ENCODE measurements around the gene ADGRB3.
"Not testable (repeated sequence)": the region's sequence is repeated elsewhere in the genome, so short reads cannot be mapped to it uniquely, and the experiment has no call there.

DNA sequence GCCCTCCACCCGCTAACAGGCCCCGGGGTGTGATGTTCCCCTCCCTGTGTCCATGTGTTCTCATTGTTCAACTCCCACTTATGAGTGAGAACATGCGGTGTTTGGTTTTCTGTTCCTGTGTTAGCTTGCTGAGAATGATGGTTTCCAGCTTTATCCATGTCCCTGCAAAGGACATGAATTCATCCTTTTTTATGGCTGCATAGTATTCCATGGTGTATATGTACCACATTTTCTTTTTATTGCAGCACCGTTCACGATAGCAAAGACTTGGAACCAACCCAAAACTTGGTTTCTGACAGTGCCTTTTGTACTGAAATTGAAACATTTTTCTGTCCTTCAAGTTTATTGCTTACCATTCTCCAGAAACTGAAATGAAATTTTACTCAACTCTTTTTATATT lies 653.1 kb downstream of the ADGRB3 start:
- TF ChIP-seq, protein P1, sequence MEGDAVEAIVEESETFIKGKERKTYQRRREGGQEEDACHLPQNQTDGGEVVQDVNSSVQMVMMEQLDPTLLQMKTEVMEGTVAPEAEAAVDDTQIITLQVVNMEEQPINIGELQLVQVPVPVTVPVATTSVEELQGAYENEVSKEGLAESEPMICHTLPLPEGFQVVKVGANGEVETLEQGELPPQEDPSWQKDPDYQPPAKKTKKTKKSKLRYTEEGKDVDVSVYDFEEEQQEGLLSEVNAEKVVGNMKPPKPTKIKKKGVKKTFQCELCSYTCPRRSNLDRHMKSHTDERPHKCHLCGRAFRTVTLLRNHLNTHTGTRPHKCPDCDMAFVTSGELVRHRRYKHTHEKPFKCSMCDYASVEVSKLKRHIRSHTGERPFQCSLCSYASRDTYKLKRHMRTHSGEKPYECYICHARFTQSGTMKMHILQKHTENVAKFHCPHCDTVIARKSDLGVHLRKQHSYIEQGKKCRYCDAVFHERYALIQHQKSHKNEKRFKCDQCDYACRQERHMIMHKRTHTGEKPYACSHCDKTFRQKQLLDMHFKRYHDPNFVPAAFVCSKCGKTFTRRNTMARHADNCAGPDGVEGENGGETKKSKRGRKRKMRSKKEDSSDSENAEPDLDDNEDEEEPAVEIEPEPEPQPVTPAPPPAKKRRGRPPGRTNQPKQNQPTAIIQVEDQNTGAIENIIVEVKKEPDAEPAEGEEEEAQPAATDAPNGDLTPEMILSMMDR (IDR thresholded peaks at IDR 0.05), result not testable (repeated sequence)
- not testable (repeated sequence) for TF ChIP-seq EZH2 (IDR thresholded peaks at IDR 0.05; ENCODE audit: borderline replicate concordance, insufficient read depth, low read depth, low read length, poor library complexity, severe bottlenecking)
